PC-9 (cell line): ENCODE results near the gene KCNAB2.

Source experiments
- EZH2 ChIP-seq: fragments of 200-600 bp; sonication (generic); IDR thresholded peaks from 2 replicates; pipeline ENCODE4 v1.8.0; 2017; ENCODE audit warnings: antibody characterized with exemption, low read depth
- TF ChIP-seq, protein P1 (sequence below): fragments of 200-600 bp; sonication (generic); conservative IDR thresholded peaks from 2 replicates; pipeline ENCODE4 v1.6.1; 2017; ENCODE audit warnings: mixed run types, antibody characterized with exemption, mild to moderate bottlenecking, moderate library complexity

DNA sequence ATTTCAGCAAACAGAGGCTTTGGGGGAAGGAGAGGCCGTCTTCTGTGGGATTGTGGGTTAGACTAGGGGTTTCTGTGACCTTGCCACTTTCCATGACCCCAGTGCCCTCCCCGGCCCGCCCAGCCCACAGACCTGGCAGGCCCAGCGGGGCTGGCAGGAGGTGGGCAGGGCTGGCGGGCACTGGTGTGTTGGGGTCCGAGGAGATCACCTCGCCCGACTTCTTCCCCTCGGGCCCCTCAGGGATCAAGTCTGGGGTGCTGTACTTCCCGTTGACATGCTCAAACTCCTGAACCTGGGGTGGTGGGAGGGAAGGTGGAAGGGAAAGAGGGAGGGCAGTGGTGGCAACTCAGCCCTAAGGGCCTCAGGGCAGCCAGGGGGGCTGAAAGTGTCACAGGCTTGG is 78.1 kb downstream of the KCNAB2 start:
- TF ChIP-seq, protein P1, sequence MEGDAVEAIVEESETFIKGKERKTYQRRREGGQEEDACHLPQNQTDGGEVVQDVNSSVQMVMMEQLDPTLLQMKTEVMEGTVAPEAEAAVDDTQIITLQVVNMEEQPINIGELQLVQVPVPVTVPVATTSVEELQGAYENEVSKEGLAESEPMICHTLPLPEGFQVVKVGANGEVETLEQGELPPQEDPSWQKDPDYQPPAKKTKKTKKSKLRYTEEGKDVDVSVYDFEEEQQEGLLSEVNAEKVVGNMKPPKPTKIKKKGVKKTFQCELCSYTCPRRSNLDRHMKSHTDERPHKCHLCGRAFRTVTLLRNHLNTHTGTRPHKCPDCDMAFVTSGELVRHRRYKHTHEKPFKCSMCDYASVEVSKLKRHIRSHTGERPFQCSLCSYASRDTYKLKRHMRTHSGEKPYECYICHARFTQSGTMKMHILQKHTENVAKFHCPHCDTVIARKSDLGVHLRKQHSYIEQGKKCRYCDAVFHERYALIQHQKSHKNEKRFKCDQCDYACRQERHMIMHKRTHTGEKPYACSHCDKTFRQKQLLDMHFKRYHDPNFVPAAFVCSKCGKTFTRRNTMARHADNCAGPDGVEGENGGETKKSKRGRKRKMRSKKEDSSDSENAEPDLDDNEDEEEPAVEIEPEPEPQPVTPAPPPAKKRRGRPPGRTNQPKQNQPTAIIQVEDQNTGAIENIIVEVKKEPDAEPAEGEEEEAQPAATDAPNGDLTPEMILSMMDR = no peak
- TF ChIP-seq EZH2 = no peak
